Inflammatory macrophage (primary cell): ENCODE data around the gene RTF1.
"Not testable (repeated sequence)": the region's sequence is repeated elsewhere in the genome, so short reads cannot be mapped to it uniquely, and the experiment has no call there.

ENCODE experiments used
- DNase-seq, 2 donors: peaks; one replicate each; pipeline ENCODE4 v3.0.0-alpha.2; 2020 to 2022
- total RNA-seq, 18 experiments: gene quantifications; one replicate each; lab custom pipeline; 2026; ENCODE audit warnings: mixed read lengths in 6 of 18, inconsistent platforms in 2 of 18; lab: John Stamatoyannopoulos, UW

Gene RTF1
- total RNA-seq: 41.1 to 82.1 (median 60.4) reads per million in 18 experiments

DNA sequence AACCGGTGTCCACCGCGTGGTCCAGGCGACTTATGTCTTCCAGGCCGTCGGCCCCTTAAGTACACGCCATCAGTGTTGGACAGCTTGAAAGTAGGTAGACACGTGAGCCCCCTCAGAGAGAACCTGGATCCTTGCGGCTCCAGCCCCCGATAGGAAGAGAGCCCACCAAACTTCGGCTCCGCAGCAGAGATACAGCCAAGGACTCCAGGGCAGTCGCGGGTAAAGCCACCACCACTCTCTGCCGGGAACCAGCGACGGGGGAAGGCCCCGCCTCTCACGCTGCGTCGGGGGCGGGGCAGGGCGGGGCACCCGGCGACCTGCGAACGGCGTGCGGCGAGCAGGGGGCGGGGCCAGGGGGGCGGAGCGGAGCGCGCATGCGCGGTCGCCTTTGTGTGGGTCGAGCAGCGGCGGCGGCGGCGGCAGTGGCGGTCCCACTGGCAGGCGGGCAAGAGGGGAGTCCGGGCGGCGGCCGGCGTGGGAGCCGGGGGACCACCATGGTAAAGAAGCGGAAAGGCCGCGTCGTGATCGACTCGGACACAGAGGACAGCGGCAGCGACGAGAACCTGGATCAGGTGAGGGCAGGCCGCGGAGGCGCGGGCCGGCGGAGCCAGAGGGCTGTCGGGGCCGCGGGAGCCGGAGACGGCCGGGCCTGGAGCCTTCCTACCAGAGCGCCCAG, at the start of gene RTF1:
RTF1 (plus strand) TSS at position 354 of the 676 bp plus-strand sequence; CDS start at position 375, 21 bp downstream.
- peak; percentile 91 to 95 for DNase-seq

DNA sequence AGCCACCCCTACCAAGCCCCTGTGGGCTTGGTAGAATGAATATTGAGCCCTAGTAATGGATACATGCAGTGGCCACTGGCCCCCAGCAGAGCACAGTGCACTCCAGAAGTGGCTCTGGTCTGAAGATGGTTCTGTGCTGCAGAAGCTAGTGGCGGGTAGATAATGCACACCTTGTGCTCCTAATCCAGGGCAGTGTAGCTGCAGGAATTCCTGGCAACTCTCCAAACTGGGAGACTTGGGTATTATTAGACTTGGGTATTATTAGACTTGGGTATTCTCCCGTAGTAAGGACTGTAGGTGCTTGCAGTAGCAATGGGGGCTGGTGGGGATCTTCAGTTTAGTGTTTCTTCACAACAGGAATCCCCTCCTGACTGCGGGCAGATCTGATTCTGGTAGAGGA, 49.5 kb upstream of the RTF1 start:
- DNase-seq: no peak

DNA sequence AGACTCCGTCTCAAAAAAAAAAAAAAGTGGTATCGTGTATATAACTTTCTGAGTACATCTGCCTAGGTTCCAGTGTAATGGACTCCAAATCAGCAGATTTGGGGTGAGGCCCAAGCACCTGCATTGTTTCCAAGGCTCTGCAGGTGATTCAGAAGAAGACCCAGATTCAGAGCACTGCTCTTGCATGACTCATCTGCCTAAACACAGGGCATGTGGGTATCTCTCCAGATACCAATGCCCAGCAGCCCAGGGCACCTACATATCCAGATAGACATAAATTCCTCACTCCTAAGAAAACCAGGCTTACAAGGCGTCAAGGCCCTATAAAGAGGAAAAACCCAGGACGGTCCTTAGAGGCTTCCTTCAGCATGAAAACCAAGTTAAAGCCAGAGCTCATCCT, 38.9 kb upstream of the RTF1 start:
- no peak for DNase-seq

DNA sequence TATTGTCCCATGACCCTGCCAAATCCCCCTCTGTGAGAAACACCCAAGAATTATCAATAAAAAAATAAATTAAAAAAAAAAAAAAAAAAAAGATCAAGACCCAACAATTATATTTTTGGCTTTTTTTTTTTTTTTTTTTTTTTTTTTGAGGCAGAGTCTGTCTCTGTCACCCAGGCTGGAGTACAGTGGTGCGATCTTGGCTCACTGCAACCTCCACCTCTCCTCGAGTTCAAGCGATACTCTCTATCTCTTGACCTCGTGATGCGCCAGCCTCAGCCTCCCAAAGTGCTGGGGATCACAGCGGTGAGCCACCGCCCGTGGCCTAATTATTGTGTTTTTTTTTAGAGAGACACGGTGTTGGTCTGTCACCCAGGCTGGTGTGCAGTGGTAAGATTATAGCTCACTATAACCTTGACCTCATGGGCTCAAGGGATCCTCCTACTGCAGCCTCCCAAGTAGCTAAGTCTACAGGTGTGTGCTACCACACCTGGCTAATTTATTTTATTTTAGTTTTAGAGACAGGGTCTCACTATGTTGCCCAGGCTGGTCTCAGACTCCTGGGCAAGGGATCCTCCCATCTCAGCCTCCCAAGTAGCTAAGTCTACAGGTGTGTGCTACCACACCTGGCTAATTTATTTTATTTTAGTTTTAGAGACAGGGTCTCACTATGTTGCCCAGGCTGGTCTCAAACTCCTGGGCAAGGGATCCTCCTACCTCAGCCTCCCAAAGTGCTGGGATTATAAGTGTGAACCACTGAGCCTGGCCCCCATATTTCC, 32.7 kb upstream of the RTF1 start:
- not testable (repeated sequence) for DNase-seq

DNA sequence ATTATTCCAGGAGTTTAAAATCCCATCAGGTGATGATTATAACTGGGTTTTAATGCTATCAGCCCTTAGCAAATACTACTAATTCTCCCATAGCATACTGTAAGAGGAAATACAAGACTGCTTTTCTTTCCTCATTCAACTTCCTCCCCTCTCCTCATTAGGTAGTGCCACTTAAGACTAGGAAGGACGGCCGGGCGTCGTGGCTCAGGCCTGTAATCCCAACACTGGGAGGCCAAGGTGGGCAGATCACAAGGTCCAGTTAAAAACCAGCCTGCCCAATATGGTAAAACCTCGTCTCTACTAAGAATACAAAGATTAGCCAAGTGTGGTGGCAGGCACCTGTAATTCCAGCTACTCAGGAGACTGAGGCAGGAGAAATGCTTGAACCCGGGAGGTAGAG, 29.2 kb upstream of the RTF1 start:
- peak; percentile 22 to 25 for DNase-seq

DNA sequence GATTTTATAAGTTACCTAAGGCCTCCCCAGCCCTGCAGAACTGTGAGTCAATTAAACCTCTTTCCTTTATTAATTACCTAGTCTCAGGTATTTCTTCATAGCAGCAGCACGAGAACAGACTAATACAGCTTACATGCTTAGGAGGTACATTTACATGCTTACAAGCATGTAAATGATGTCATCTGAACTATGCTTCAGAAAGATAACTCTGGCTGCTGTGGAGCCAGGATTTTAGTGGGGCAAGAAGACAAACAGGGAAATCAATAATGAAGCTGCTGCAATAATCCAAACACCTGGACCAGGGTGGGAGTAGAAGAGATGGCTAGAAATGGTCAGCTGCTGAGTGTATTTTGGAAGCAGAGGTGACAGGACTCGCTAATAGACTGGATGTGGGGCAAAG, 24.2 kb upstream of the RTF1 start:
- no peak for DNase-seq

DNA sequence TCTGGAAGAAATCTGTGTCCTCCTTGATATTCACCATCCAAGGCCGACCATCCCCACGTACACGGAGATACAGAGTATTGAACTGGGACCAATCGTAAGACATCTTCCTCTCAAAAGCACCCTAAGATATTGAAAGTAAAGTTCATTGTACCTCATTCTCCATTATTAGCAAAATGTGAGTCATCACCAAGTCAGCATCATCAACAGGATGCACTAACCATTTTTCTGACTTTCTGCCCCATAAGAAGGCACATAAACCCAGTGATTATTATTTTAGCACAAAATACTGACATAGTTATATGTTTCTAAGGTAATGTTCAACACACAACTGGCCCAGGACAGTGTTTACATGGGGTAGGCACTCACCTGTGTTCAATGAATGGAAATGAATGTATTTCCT, 22.0 kb upstream of the RTF1 start:
- DNase-seq: no peak

DNA sequence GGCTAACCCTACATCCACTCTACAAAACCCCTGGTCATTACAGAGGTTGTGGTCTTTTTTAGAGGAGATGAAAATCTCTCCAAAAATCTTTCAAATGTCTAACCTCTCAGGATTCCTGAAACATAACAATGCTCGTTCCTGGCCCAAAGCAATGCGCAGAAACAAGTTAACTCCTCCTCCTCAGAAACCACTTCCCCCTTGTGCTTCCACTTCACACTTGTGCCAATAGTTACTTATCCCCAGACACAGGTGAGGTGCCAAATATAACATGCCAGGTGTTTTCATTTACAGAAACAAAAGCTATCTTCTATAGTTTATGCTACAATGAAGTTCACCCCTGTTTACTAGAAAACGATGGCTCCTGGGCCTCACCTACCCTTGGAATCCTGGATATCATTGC, 20.8 kb upstream of the RTF1 start:
- no peak for DNase-seq

DNA sequence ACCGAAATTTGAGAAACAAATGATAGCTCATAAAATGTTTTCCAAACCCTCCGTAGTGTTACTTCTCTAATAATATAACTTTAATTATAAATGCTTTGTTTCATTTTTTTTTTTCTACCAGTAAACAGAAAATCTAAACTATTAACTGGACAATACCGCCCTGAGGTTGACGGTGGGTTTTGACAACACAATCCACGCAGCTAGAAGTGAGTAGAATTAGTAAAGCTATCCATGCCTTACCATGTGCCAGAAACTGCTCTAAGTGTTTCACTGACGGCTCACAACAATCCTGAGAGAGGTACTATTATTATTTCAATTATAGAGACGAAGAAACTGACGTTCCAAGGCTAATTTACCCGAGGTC, 15.0 kb upstream of the RTF1 start:
- DNase-seq: no peak

DNA sequence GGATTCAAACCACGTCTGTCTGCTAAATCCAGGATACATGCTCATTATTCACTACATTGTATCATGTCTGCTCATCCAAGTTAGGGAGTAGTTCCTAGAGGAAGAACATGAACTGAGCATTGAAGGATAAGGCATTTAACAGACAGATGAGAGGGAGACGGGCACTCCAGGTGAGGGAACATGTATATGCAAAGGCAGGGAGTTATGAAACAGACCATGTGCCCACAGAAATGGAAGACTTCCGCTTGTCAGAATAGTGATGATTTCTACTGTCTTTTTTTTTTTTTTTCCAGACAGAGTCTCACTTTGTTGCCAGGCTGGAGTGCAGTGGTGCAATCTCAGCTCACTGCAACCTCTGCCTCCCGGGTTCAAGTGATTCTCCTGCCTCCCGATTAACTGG, 9.6 kb upstream of the RTF1 start:
- peak; percentile 33 to 42 for DNase-seq

DNA sequence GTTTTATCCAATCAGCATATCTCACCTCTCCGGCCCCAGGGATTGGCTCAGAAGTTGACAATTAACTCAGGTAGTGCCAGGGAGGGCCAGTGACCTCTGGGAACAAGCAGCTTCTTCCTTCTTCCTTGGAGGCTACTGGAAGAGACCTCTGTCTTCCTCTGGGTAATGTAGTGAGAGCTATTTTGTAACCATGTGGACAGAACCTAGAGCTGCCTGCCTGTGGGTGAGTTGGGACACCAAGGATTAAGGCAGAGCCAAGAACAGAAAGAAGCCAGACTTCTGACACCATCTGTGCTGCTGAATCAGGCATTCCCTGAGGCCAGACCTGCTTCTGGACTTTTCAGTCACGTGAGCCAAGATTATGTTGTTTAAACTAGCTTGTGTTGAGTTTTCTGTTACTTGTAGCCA, 8.7 kb upstream of the RTF1 start:
- DNase-seq: peak; percentile 69 to 72

DNA sequence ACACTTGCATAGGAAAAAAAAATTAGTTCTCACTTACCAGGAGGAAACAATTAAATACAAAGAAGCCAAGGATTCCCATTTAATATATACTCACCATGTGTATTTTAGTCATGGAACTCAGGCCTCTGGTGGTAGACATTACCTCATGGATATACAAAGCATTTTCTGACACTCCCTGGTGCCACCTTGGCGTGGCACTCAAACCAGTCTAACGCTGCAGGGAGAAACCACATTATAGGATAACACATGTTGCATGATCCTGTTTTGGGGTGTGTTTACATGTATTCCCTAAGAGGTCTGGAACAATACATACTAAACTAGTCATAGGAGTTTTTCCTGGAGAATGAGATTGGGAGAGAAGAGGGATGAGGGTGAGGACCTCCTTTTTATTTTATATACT, 5.9 kb upstream of the RTF1 start:
- DNase-seq: no peak

DNA sequence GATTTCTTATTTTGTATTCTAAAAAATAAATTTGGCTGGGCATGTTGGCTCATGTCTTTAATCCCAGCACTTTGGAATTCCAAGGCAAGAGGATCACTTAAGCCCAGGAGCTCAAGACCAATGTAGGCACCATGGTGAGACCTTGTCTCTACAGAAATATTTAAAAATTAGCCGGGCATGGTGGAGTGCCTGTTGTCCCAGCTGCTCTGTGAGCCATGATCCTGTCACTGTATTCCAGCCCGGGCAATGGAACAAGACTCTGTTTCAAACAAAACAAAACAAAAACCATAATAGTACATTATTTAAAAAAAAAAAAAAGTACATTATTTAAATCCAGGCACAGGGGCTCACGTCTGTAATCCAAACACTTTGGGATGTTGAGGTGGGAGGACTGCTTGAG, 5.5 kb upstream of the RTF1 start:
- no peak for DNase-seq

DNA sequence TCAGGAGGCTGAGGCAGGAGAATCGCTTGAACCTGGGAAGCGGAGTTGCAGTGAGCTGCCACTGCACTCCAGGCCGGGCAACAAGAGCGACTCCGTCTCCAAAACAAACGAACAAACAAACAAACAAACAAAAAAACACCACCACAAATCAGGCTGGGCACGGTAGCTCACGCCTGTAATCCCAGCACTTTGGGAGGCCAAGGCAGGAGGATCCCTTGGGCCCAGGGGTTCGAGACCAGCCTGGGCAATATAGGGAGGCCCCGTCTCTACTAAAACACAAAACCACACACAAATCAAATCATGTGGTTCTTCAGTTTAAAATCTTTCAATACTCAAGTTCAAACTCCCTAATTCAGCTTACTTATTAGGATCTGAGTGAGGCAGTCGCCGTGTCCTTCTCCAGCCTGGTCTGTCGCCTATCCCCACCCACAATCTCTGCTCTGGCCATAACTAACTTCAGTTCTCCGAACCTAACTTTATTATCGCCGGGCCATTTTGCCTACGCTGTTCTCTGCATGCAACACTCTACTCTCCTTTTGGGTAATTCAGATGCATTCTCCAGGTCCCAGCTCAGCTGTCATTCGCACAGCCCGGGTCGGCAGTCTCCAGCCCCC, 660 bp upstream of the RTF1 start:
- DNase-seq: no peak

DNA sequence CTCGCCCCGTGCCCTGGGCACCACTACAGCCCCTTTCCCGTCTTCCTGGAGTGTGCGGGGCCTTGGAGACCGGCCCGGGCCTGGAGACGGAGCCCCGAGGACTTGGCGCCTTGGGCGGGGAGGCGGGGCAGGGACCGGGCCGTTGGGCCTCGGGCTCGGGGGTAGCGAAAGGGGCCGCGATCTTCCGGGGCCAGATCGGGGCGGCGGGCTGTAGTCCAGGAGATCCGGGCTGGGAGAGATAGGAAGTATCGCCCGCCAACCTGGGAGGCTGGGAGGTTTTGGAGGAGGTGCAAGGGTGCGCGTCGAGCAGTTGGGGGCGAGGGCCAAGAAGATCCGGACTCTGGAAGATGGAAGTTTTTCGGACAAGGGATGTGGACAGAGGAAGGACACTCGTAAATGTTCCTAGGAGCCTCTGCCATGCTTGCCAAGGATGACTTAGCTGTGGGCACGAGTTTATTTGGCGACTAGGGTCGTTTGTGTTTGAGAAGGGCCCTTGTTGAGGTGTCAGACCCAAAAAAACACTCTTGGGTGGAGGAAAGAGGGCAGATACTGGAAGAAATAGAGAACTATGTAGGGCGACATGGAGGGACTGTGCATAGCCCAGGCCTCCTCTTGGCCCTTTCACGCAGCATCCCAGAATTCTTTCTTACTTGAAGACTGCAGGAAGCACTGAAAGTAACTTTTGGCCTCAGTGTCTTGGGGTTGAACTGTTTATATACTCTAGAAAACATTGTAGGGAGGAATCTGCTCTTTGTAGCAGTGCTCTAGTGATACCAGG, 712 bp downstream of the RTF1 start:
- peak; percentile 9 to 29 for DNase-seq

DNA sequence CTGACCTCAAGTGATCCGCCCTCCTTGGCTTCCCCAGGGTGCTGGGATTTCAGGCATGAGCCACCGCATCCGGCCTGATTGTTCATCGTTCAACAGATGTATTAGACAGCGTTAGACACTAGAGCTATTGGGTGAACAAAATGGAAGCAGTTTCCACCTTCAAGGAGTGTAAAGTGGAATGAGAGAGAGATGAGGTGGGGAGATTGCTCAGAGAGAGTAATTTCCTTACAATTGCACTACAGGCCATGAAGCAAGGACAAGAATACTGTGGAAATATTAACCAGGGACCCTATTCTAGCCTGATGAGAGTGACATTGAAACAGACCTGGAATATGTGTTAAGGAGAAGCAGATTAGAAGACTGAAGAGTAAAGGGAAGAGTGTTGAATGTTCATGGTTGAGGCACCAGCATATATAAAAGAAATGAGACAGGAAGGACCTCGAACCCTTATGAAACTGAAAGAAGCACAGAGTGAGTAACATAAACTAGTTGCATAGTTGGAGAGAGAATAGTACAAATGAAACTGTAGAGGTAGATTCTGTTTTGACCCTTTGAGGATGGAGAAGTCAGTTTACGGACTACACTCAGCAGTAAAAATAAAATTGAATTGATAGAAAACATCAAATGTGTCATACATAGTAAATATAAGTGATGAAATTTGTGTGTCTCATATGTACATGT, 7.2 kb downstream of the RTF1 start:
- no peak for DNase-seq

DNA sequence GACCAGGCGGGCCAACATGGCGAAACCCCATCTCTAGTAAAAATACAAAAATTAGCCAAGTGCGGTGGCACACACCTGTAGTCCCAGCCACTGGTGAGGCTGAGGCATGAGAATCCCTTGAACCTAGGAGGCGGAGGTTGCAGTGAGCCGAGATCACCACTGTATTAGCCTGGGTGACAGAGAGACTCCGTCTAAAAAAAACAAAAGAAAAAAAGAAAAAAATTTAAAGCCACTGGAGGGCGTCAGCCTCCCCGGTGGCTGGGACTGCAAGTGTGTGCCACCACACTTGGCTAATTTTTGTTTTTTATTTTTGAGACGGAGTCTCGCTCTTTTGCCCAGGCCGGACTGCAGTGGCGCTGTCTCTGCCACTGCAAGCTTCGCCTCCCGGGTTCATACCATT, 7.9 kb downstream of the RTF1 start:
- no peak for DNase-seq

DNA sequence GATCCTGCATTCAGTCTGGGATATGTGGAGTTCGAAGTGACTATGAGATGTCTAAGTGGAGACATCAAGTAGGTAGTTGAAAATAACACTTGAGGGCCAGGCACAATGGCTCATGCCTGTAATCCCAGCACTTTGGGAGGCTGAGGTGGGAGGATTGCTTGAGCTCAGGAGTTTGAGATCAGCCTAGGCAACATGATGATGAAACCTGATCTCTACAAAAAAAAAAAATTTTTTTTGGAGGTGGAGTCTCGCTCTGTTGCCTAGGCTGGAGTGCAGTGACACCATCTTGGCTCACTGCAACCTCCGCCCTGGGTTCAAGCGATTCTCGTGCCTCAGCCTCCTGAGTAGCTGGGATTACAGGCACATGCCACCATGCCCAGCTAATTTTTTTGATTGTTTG, 9.0 kb downstream of the RTF1 start:
- not testable (repeated sequence) for DNase-seq

DNA sequence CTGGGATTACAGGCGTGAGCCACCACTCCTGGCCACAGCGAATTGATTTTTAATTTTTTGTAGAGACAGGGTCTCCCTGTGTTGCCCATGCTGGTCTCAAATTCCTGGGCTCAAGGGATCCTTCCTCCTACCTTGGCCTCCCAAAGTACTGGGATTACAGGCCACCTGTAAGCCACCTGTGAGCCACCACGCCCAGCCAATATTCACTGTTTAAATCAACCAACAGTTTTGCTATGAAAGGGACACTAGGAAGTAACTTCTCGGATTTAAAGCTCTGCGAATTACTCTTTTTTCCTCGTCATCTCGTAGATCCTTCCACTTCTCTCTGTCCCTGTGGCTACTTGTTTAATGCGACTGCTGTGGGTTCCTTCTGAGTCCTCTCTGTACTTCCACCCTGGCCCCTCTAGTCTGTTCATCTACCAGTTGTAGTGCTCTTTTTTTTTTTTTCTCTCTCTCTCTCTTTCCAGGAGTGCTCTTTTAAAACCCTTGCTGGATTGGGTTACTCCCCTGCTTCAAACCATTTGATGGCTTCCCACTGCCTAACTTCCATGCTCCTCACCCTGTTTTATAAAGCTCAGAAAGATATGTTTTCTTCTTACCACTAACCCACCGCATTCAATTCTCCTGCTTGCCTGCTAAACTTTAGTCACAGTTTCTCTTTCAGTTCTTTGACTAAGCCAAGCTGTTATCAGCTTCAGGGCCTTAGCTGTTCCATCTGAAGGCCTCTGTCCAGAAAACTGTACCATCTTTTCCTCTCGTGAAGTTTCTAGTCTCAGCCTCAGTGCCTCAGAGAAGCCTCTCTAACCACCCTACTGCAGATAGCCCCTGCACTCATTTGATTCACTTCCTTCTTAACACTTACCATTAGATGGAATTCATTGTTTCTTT, 12.4 kb downstream of the RTF1 start:
- DNase-seq: no peak

DNA sequence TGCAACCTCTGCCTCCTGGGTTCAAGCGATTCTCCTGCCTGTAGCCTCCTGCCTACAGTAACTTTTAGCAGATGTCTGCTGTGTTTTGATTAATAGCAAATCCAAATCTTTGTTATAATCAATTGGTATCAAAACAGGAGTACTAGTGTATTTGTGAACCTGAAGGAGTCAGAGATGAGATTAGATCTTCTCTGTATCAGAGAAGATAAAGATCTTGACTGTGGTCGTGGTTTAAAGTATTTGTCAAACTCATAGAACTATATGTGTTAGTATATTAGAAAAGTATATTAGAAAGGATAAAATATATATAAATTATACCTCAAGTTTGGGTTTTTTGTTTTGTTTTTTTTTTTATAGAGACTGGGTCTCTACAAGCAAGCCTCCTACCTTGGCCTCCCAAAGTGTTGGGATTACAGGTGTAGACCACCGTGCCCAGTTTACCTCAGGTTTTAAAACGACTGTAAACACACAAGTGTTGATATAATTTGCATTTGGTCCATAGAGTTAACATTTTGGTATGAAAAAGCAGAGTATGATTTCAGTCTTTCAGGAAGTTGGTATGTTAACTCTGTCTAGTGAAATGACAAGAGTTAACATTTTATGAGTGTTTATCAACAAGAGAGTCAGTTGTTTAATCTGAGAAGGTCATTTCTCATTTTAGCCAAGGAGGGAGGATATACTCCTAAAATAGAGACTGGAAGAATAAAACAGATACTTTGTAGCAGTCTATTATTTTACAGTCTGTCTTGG, 18.3 kb downstream of the RTF1 start:
- no peak for DNase-seq

DNA sequence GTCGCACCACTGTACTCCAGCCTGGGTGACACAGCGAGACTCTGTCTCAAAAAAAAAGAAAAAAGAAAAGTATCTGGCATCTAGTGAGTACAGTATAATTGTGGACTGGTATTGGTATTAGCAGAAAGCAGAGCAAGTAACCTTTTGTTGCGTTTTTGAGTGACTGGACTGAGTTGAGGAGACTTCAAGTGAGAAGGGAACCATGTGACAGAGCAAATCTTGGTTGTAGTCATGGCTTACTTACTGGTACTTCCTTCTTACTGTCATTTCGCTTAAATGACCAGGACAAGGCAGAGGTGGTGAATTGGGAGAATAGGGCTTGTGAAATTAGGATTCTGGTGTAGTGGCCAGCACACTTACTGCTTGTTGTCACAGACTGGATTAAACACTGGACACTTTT, 20.6 kb downstream of the RTF1 start:
- DNase-seq: peak; percentile 36 to 58
